MM.1S (cell line): Measurements from ENCODE around the gene TMEM250.

Source experiments
- DNase-seq: peaks from one replicate; pipeline ENCODE4 v3.0.0-alpha.2; 2015
- H2AFZ ChIP-seq: fragments of 300-600 bp; sonication (generic); 2 replicates; pipeline ENCODE4 v1.6.0; 2016; ENCODE audit warnings: antibody characterized with exemption, low read length
- H3F3A ChIP-seq: fragments of 300-600 bp; sonication (generic); 2 replicates; pipeline ENCODE4 v1.6.1; 2016; ENCODE audit warnings: mild to moderate bottlenecking, antibody characterized with exemption, low read length, moderate library complexity, mixed read lengths; ENCODE audit not compliant: insufficient read depth
- H3K27ac ChIP-seq: fragments of 300-600 bp; sonication (generic); 2 replicates; pipeline ENCODE4 v1.5.1; 2016; ENCODE audit warnings: mild to moderate bottlenecking, low read length
- H3K27me3 ChIP-seq: fragments of 300-600 bp; sonication (generic); replicated peaks from 2 replicates; pipeline ENCODE4 v1.6.0; 2016; ENCODE audit warnings: low read length; ENCODE audit not compliant: insufficient read depth
- H3K36me3 ChIP-seq: fragments of 300-600 bp; sonication (generic); replicated peaks from 2 replicates; pipeline ENCODE4 v1.6.1; 2016; ENCODE audit warnings: mild to moderate bottlenecking, low read length, mixed read lengths; ENCODE audit not compliant: insufficient read depth
- H3K4me1 ChIP-seq: fragments of 300-600 bp; sonication (generic); 2 replicates; pipeline ENCODE4 v1.6.1; 2016; ENCODE audit warnings: low read length, mixed read lengths
- H3K4me2 ChIP-seq: fragments of 300-600 bp; sonication (generic); 2 replicates; pipeline ENCODE4 v1.6.0; 2016; ENCODE audit warnings: low read depth, low read length
- H3K4me3 ChIP-seq: fragments of 300-600 bp; sonication (generic); 2 replicates; pipeline ENCODE4 v1.5.1; 2016; ENCODE audit warnings: low read length, mixed read lengths
- H3K79me2 ChIP-seq: fragments of 300-600 bp; sonication (generic); 2 replicates; pipeline ENCODE4 v1.6.1; 2016; ENCODE audit warnings: mixed run types, low read length, mixed read lengths
- H3K9ac ChIP-seq: fragments of 300-600 bp; sonication (generic); 2 replicates; pipeline ENCODE4 v1.6.1; 2016; ENCODE audit warnings: low read length, mixed read lengths
- H3K9me2 ChIP-seq: fragments of 300-600 bp; sonication (generic); replicated peaks from 2 replicates; pipeline ENCODE4 v1.6.1; 2016; ENCODE audit warnings: mild to moderate bottlenecking, low read length, mixed read lengths; ENCODE audit not compliant: insufficient read depth
- H3K9me3 ChIP-seq: fragments of 300-600 bp; sonication (generic); replicated peaks from 2 replicates; pipeline ENCODE4 v1.6.1; 2016; ENCODE audit warnings: mild to moderate bottlenecking, low read length, mixed read lengths; ENCODE audit not compliant: insufficient read depth
- H4K20me1 ChIP-seq: fragments of 300-600 bp; sonication (generic); 2 replicates; pipeline ENCODE4 v1.6.1; 2016; ENCODE audit warnings: mild to moderate bottlenecking, low read length, moderate library complexity, mixed read lengths; ENCODE audit not compliant: insufficient read depth
- CTCF ChIP-seq: fragments of 300-600 bp; sonication (generic); IDR thresholded peaks from 2 replicates; pipeline ENCODE4 v1.5.1; 2016; ENCODE audit warnings: antibody characterized with exemption, low read length, mixed read lengths
- EZH2 ChIP-seq: fragments of 300-600 bp; sonication (generic); optimal IDR thresholded peaks from 2 replicates; pipeline ENCODE3; 2017; ENCODE audit warnings: low read depth, mild to moderate bottlenecking, antibody characterized with exemption, low read length, mixed read lengths
- EZH2phosphoT487 ChIP-seq: fragments of 300-600 bp; sonication (generic); IDR thresholded peaks from 2 replicates; pipeline ENCODE4 v1.6.1; 2018; ENCODE audit warnings: antibody characterized with exemption, low read length

The TMEM250 gene

DNA sequence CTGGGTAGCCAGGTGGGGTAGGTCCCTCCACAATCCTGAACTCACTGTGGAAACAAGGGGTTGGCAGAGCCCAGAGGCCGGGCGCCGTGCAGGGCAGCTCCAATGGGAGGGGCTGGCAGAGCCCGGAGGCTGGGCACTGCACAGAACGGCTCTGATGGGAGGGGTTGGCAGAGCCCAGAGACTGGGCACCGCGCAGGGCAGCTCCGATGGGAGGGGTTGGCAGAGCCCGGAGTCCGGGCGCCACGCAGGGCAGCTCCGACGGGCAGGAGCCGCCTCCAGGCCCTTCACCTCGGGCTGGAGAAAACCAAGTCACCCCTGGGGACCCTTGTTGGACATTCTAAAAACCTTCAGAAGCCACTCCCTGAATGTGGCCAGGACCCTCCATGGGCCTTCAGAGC, 32.9 kb downstream of the TMEM250 start:
- H3K9me3 ChIP-seq: no peaks in the 10 kb centered on the region
- H3K9me2 ChIP-seq: no peaks in the 10 kb centered on the region
- no peak overlapping the region for H2AFZ ChIP-seq
- no peaks in the 10 kb centered on the region for H3K79me2 ChIP-seq
- no peak overlapping the region for H3K9ac ChIP-seq
- no peaks in the 10 kb centered on the region for H3K4me1 ChIP-seq
- H3F3A ChIP-seq: no peaks in the 10 kb centered on the region
- H4K20me1 ChIP-seq: no peaks in the 10 kb centered on the region
- TF ChIP-seq CTCF: no peak
- no peak for TF ChIP-seq EZH2phosphoT487
- TF ChIP-seq EZH2: no peak
- DNase-seq: no peak
- H3K27ac ChIP-seq: no peak overlapping the region
- H3K36me3 ChIP-seq: no peaks in the 10 kb centered on the region
- no peak overlapping the region for H3K4me3 ChIP-seq
- H3K4me2 ChIP-seq: no peak overlapping the region
- peaks cover 100% of the 10 kb centered on the region for H3K27me3 ChIP-seq

DNA sequence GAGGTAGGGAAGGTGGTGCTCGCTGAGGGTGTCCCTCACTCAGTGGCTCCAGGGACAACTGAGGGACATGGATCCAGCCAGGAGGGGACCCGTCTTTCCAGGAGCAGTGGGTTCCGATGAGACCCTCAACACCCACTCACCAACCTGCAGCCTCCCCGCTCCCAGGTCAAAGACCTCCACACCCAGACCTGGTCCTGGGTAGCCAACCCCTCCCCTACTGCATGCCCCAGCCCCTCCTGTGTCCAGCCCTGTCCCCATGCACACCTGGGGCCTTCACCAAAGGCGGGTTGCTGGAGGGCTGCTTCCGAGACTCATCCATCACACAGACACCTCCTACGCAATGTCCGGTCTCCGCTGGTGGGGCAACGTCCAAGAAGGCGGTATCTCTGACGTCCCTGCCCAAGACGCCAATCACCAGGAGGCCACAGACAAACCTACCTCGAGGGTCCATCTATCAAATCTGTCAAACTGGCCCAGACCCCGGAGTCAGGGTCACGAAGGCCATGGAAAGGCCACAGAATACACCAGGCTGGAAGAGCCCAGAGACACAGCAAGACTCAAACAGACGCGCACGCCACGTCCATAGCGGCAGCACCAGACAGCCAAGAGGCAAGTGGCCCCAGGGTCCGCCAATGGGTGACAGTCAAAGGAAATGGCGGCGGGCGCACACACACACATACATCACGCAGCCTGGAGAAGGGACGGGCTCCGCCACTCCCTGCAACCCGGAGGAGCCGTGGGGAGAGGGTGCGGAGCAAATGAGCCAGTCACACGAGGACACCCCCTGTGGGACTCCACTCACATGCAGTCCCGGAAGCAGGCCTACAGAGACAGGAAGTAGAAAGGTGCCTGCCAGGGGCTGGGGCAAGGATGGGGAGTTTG, 34.4 kb downstream of the TMEM250 start:
- H3K79me2 ChIP-seq: no peaks in the 10 kb centered on the region
- no peaks in the 10 kb centered on the region for H3F3A ChIP-seq
- TF ChIP-seq EZH2phosphoT487 (no peak), EZH2 (no peak), CTCF (no peak)
- H3K27ac ChIP-seq: no peak overlapping the region
- no peaks in the 10 kb centered on the region for H3K36me3 ChIP-seq
- no peak overlapping the region for H3K9ac ChIP-seq
- H3K9me3 ChIP-seq: no peaks in the 10 kb centered on the region
- H2AFZ ChIP-seq: no peak overlapping the region
- no peaks in the 10 kb centered on the region for H4K20me1 ChIP-seq
- no peaks in the 10 kb centered on the region for H3K9me2 ChIP-seq
- peaks cover 100% of the 10 kb centered on the region for H3K27me3 ChIP-seq
- no peaks in the 10 kb centered on the region for H3K4me1 ChIP-seq
- H3K4me3 ChIP-seq: no peak overlapping the region
- no peak overlapping the region for H3K4me2 ChIP-seq
- DNase-seq: no peak

- Histone ChIP-seq H3K27me3 (peaks cover 100% of the 10 kb centered on the region), H3K4me1 (no peaks in the 10 kb centered on the region), H3K9me3 (no peaks in the 10 kb centered on the region), H3K4me3 (no peak overlapping the region), H4K20me1 (no peaks in the 10 kb centered on the region), H3K4me2 (no peak overlapping the region), H2AFZ (no peak overlapping the region), H3K9ac (no peak overlapping the region), H3K79me2 (no peaks in the 10 kb centered on the region), H3K27ac (no peak overlapping the region), H3K36me3 (no peaks in the 10 kb centered on the region), H3F3A (no peaks in the 10 kb centered on the region), H3K9me2 (no peaks in the 10 kb centered on the region)
- DNase-seq: no peak
- no peak for TF ChIP-seq CTCF
- TF ChIP-seq EZH2phosphoT487: no peak
- no peak for TF ChIP-seq EZH2
Measured at GRCh38 chr9:136083558-136084062, 35.1 kb downstream of the TMEM250 start.
